NOMO-1 treated with DMSO at 0.1 percent for 48 hours (cell line): ENCODE results near the gene RNASE7.
A peak's percentile ranks its signal among the peaks of the same experiment; 100 is the strongest.

ENCODE experiments used
- DNase-seq: peaks from one replicate; lab custom pipeline; 2025; ENCODE audit not compliant: unreplicated experiment; lab: John Stamatoyannopoulos, UW

Gene RNASE7

DNA sequence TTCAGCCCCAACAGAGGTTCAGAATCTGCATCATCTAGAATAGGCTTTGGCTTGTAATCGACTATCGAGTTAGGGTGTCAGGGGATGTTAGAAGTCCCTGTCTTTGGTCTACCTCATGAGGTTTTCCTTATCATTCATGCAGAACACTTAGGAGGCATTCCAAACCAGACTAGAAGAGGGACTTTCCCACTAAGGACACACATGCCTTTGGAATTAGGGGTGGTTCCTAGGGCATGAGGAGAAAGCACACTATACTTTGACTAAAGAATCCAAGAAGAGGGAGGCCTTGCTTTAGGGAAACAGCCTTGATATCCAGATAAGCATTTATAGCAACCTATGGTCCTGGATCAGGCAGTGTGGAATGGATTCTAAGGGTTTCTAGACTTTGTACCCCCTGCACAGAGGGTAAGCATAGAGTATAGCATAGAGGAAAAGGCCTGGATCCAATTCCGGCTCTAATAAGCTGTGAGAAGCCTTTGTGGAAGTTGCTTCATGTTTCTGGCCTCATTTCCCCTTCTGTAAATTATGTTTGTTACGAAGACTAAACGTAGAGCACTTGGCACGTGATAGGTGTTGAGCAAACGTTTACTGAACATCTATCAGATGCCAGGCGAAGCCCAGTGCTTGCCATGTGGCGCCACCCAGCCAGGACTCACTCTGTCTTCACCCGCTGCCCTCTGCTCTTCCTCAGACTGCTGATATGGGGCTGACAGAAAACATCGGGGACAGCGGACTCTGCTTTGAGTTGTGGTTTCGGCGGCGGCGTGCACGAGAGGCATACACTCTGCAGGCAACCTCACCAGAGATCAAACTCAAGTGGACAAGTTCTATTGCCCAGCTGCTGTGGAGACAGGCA lies 43.1 kb downstream of the RNASE7 start:
- peak; percentile 91 for DNase-seq

DNA sequence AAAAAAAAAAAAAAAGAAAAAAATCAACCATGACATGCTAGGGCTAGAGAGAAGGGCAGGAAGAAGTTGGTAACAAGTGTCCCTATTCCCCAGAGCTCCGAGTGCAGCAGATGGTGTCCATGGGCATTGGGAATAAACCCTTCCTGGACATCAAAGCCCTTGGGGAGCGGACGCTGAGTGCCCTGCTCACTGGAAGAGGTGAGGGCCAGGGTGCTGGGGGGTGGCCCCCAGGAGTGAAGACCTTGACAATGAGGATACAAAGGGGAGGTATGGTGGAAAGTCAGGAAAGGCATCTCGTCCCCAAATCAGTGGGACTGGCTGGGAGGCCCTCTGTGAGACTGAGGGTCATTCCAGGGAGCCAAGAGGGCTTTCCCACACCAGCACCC lies 44.7 kb downstream of the RNASE7 start:
- no peak for DNase-seq

DNA sequence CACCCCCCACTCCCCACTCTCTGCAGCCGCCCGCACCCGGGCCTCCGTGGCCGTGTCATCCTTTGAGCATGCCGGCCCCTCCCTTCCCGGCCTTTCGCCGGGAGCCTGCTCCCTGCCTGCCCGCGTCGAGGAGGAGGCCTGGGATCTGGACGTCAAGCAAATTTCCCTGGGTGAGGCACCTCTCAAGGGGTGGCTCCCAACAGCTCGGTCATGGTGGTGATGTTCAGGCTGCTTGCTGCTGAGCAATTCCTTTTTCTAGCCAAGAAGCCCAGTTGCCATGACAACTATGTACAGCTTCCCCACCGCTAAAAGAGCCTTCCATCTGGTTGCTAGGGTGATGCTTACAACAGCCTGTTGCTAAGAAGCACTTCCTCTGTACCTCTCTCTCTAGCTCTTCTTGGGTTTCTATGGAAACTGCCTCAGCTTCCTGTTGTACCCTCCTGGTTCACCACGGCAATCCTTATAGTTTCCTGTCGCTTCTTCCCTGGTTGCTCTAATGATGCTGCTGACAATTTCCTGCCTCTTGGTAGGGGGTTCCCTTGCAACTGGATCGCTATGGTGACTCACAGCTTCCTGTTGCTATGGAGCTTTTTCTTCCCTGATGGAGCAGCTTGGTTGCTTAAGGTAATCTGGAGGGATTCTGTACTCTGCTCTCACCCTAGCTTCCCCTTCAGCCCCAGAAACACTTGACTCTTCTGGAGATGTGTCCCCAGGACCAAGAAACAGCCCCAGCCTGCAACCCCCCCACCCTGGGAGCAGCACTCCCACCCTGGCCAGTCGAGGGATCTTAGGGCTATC lies 45.3 kb downstream of the RNASE7 start:
- peak; percentile 81 for DNase-seq

DNA sequence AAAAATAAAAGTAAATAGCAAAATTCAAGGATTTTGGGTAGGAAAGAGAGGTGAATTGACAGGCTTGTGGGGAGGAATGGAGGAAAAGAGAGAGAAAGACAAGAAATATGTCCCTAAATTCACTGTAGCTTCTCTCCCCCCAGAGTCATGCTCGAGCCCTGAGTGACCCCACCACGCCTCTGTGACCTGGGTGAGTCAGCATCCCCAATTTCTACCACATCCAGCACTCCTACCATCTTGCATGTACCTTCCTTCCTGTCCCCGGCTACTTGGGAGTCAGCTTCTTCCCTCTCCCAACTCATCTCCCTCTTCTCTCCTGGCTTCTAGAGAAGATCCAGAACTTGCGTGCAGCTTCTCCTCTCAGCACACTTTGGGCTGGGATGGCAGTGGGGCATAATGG lies 46.5 kb downstream of the RNASE7 start:
- no peak for DNase-seq

DNA sequence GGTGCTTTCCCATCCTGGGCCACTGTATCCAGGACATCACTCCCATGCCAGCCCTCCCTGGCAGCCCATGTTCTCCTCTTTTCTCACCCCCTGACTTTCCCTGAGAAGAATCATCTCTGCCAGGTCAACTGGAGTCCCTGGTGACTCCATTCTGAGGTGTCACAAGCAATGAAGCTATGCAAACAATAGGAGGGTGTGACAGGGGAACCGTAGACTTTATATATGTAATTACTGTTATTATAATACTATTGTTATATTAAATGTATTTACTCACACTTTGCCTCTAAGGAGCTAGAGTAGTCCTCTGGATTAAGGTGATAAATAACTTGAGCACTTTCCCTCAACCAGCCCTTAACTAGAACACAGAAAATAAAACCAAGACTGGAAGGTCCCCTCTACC lies 47.1 kb downstream of the RNASE7 start:
- no peak for DNase-seq

DNA sequence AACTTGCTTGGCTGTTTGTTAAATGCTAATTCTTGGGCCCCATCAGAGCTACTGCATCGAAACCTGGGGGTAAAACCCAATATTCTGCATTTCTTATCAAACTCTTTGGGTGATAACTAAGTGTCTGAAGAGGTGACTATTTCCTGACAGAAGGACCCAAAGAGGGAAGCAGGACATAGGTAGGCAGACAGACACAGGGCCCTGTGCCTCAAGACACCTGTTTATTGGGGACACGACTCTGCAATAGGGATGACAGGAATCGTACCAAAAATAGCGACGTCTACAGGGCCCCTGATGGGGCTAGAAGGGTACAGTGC lies 47.7 kb downstream of the RNASE7 start:
- no peak for DNase-seq

DNA sequence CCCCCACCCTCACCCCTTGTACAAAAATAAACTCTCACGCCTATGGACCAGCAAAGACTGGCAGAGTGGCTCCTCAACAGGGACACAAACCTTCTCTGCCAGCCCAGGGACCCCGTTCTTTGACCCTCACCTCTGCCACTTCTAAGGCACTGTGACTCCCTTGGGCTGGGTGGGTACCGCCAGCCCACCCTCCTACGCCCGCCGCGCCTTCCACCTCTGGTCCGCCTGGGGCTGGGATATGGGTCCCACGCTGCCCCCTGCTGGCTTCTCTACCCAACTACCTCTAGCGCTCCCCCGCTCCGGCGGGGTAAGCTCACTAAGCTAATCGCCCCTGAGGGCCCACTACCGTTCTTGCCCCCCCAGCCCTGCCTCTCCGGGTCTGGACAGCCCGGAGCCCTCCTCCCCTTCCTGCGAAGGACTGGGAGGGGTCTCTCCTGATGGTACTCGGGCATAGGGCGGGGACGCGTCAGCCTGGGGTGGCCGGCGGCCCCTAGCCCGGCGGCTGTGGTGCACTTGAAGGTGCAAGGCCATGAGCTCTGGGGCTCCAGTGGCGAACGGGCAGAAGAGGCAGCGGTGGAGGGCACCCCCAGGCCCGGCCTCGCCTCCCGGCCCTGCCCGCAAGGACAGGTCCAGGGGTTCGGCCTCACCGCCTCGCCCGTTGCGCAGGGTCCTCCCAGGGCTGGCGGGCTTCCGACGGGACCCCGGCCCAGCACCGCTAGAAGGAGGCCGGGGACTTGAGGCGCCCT lies 48.2 kb downstream of the RNASE7 start:
- DNase-seq = no peak

DNA sequence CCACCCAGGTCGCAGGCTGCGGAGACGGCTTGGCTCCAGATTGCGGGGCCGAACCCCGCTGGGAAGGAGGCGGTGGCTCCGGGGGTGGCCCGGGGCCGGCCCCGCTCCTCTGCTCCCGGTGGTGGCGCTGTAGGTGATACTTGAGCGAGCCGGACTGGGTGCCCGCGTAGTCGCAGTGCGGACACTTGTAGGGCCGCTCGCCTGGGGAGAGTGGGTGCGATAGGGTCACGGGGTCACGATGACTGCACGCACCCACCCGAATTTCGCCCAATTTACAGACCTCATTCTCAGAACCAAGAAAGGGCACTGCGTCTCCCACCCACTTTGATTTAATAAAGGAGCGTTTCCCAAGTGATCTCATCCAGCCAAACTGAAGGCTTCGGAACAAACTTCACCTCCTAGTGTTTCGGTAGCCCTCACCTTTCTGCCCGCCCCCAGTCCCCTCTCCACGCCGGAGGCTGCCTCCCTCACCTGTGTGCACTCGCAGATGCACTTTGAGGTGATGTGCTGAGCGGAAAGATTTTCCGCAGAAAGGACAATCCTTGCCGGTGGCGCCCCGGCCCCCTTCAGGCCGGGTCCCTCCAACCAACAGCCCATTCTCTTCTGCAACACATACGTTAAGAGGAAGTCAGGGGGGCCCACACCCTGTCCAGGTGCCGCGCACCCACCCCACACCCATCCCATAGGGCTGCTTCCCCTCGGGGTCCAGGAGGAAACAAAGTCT lies 48.9 kb downstream of the RNASE7 start:
- DNase-seq = no peak

DNA sequence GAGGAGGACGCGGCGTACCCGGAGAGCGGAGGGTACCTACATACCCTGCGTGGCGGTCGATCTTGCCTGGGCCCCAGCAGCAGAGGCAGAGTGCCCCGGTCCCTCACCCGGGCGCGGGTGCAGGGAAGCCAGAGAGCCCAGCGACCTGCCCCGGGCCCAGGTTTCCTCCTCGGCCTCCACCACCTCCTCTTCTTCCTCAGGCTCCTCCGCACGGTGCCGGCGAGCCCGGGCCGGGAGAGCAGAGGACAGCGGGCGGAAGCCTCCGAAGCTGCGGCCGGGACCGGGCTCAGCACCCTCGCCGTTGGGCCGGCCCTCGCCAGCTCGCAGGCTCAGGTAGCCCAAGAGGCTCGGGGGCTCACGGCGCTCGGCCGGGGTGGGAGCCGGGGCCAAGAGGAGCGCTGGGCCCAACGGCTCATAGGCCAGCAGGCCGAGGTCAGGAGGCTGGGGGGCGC lies 49.7 kb downstream of the RNASE7 start:
- no peak for DNase-seq

DNA sequence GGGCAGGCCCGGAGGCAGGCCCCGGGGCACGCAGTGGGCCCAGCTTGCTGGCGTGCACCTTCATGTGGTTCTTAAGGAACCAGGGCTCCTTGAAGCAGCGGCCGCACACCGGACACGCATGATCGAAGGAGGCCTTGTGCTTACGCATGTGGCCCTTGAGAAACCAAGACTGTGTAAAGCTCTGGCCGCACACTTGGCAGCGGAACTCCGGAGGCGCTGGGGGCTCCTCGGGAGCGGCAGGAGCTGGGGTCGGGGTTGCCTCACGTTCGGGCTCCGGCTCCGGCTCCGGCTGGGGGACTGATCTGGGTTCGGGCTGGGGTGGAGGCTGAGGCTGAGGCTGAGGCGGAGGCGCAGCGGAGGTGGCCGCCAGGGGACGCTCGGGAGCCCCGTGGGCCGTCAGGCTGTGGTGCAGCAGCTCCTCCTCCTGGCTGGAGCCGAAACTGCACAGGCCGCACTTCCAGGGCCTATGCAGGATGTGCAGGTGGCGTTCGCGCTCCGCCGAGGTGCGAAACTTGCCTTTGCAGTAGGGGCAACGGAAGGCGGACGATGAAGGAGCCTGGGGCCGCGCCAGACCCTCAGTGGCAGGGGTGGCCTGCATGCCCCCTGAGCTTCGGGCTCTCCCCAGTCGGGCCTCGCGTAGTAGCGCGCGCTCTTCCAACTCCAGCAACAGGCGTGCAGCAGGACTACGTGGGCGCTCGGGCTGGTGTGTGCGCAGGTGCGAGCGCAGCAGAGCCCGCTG lies 50.3 kb downstream of the RNASE7 start:
- DNase-seq = peak; percentile 67

DNA sequence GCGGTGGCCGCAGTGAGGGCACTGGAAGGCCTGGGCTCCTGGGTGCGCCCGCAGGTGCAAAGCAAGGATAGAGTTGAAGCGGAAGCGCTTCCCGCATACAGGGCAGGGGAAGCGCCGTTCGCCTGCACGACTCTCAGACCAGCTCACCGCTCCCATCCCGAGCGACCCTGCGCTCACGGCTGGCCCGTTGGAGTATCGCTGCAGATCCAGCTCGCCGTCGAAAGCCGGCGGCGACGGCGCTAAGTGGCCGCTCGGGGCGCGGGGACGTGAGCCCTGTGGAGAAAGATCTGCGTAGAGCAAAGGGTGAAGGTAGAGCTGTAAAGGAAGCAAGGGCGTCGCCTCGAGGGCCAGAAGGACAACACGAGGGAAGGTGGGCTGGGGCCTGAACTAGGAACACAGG lies 50.9 kb downstream of the RNASE7 start:
- DNase-seq = no peak
